A673 (cell line): ENCODE data around the gene ANO3. TPM values are rescaled to one million over a fixed set of nuclear protein-coding genes. Genes with fewer than 3 reads are reported as not detected.

Experiments
- BruUV-seq: library from RNA; stranded (reverse); fragments of 400-500 nt; replicated peaks from 2 replicates; lab custom pipeline; 2021; lab: Mats Ljungman, UMichigan
- CTCF ChIA-PET: fragments of 300-600 bp; sonication (Branson Sonifier 250); formaldehyde crosslinking; loops from one replicate; lab custom pipeline; 2022; ENCODE audit warnings: antibody characterized with exemption; lab: Charles Lee
- POLR2A ChIA-PET: fragments of 300-600 bp; sonication (Branson Sonifier 250); formaldehyde crosslinking; loops from one replicate; lab custom pipeline; 2022; ENCODE audit warnings: antibody characterized with exemption; ENCODE audit not compliant: low non-redundant PET; lab: Charles Lee
- DNase-seq: peaks from one replicate; pipeline ENCODE4 v3.0.0-alpha.2; 2015; ENCODE audit warnings: low spot score
- H3K27ac ChIP-seq: fragments of 200-600 bp; sonication (generic); 2 replicates; pipeline ENCODE4 v1.5.1; 2016; ENCODE audit warnings: mixed run types, low read depth, mild to moderate bottlenecking, mixed read lengths, antibody characterized with exemption, low read length; ENCODE audit not compliant: poor library complexity, severe bottlenecking
- H3K27me3 ChIP-seq: fragments of 200-600 bp; sonication (generic); replicated peaks from 2 replicates; pipeline ENCODE4 v1.6.1; 2017; ENCODE audit warnings: mixed run types, low read depth, mild to moderate bottlenecking, mixed read lengths, antibody characterized with exemption, low read length; ENCODE audit not compliant: insufficient read depth, poor library complexity
- H3K36me3 ChIP-seq: fragments of 200-600 bp; sonication (generic); 2 replicates; pipeline ENCODE4 v1.6.1; 2016; ENCODE audit warnings: mixed run types, mild to moderate bottlenecking, mixed read lengths, antibody characterized with exemption, low read length; ENCODE audit not compliant: insufficient read depth, poor library complexity, severe bottlenecking
- H3K4me1 ChIP-seq: fragments of 200-600 bp; sonication (generic); 2 replicates; pipeline ENCODE4 v1.6.1; 2017; ENCODE audit warnings: mixed run types, mild to moderate bottlenecking, mixed read lengths, antibody characterized with exemption, low read length; ENCODE audit not compliant: insufficient read depth, poor library complexity, severe bottlenecking
- H3K4me3 ChIP-seq: fragments of 200-600 bp; sonication (generic); 2 replicates; pipeline ENCODE4 v1.5.1; 2016; ENCODE audit warnings: low read depth, mixed run types, mild to moderate bottlenecking, mixed read lengths, low read length; ENCODE audit not compliant: poor library complexity, severe bottlenecking
- H3K9me3 ChIP-seq: fragments of 200-600 bp; sonication (generic); 2 replicates; pipeline ENCODE4 v1.6.1; 2016; ENCODE audit warnings: mixed run types, low read depth, mild to moderate bottlenecking, mixed read lengths, antibody characterized with exemption, low read length; ENCODE audit not compliant: poor library complexity, severe bottlenecking
- EZH2 ChIP-seq: fragments of 200-600 bp; sonication (generic); IDR thresholded peaks from 2 replicates; pipeline ENCODE4 v1.6.1; 2017; ENCODE audit warnings: borderline replicate concordance, low read depth, mild to moderate bottlenecking, mixed read lengths, antibody characterized with exemption, low read length; ENCODE audit not compliant: poor library complexity, severe bottlenecking
- intact Hi-C: fragments of 100-400 bp; cut with micrococcal nuclease; formaldehyde crosslinking; loops from one replicate; pipeline ENCODE4 v1.10.0; 2022; ENCODE audit not compliant: unreplicated experiment
- total RNA-seq: library from RNA; stranded (reverse); gene quantifications from 2 replicates; pipeline ENCODE4 v1.2.3, GENCODE V29; 2021
- TF ChIP-seq, protein P1 (sequence below): fragments of 300-800, 200-600 bp; sonication (generic); conservative IDR thresholded peaks from 2 replicates; pipeline ENCODE4 v1.5.1; 2017; ENCODE audit warnings: low read depth, mild to moderate bottlenecking, antibody characterized with exemption, low read length, moderate library complexity, mixed read lengths

The ANO3 gene
- total RNA-seq, 1 experiment from 2014 or later = not detected

- no peak overlapping the region for H3K27ac ChIP-seq
- POLR2A ChIA-PET = no interaction called here
- H3K9me3 ChIP-seq = no peaks in the 10 kb centered on the region
- intact Hi-C loops = loop anchor here (10.0 kb wide), 1 partner anchor 233 kb away; no protein-coding TSS in a partner anchor
- CTCF ChIA-PET = no interaction called here
- H3K36me3 ChIP-seq = no peaks in the 10 kb centered on the region
- no peak overlapping the region for H3K4me3 ChIP-seq
- no peak for DNase-seq
- no peaks in the 10 kb centered on the region for H3K4me1 ChIP-seq
- no peak for TF ChIP-seq EZH2
- TF ChIP-seq, protein P1, sequence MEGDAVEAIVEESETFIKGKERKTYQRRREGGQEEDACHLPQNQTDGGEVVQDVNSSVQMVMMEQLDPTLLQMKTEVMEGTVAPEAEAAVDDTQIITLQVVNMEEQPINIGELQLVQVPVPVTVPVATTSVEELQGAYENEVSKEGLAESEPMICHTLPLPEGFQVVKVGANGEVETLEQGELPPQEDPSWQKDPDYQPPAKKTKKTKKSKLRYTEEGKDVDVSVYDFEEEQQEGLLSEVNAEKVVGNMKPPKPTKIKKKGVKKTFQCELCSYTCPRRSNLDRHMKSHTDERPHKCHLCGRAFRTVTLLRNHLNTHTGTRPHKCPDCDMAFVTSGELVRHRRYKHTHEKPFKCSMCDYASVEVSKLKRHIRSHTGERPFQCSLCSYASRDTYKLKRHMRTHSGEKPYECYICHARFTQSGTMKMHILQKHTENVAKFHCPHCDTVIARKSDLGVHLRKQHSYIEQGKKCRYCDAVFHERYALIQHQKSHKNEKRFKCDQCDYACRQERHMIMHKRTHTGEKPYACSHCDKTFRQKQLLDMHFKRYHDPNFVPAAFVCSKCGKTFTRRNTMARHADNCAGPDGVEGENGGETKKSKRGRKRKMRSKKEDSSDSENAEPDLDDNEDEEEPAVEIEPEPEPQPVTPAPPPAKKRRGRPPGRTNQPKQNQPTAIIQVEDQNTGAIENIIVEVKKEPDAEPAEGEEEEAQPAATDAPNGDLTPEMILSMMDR = no peak
- no TSS peak for BruUV-seq
- peaks cover 13% of the 10 kb centered on the region for H3K27me3 ChIP-seq
Observed at GRCh38 chr11:26527685-26528084, 195.8 kb downstream of the ANO3 start.

DNA sequence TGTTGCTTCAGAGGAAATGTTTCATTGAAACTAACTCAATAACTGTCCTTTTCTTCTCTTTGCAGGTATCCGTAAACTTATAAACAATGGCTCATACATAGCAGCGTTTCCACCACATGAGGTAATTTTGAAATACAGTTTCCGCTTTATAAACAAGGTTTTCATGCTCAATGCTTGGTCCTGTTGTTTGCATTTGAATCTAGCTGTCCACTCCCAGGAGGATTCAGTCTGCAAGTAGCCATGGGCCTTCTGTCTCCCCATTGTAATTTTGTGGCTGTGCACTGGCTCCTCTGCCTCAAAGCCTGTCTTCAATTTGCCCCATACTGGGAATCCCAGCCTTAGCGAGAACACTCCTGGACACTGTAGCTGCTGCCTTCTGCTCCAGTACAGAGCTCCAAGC, 205.4 kb downstream of the ANO3 start:
- intact Hi-C loops = loop anchor here (1.0 kb wide), 1 partner anchor 14 kb away; no protein-coding TSS in a partner anchor
- H3K9me3 ChIP-seq = no peaks in the 10 kb centered on the region
- H3K4me1 ChIP-seq = no peaks in the 10 kb centered on the region
- ChIA-PET POLR2A (no interaction called here), CTCF (no interaction called here)
- TF ChIP-seq, protein P1 = no peak
- peaks cover 19% of the 10 kb centered on the region for H3K27me3 ChIP-seq
- peak; percentile 11 for DNase-seq
- no peak overlapping the region for H3K4me3 ChIP-seq
- no peaks in the 10 kb centered on the region for H3K36me3 ChIP-seq
- no TSS peak for BruUV-seq
- no peak overlapping the region for H3K27ac ChIP-seq

DNA sequence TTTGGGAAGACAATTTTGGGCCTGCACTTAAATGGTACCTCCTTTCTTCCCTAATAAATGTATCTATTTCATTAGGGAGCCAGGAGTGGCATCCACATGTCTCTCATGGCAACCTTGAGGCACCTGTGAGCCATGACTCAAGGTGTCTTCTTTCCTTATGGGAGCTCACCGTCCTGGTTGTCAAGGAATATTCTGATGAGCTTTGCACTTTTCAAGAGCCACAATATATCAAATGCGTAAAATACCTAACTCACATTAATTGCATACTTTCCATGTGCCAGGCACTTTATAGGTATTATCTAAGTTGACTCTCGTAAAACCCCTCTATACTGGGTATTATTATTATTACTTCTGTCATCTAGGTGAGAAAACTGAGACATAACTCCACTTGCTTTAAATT, 207.6 kb downstream of the ANO3 start:
- no TSS peak for BruUV-seq

More for the DNA sequence above, 207.6 kb downstream of the ANO3 start:
- TF ChIP-seq, protein P1 = no peak
- no peak for TF ChIP-seq EZH2
- intact Hi-C loops = no loop called here
- no peak for DNase-seq
- Histone ChIP-seq H3K27ac (no peak overlapping the region), H3K4me3 (no peak overlapping the region), H3K36me3 (no peaks in the 10 kb centered on the region), H3K27me3 (peaks cover 21% of the 10 kb centered on the region), H3K4me1 (no peaks in the 10 kb centered on the region), H3K9me3 (no peaks in the 10 kb centered on the region)
- ChIA-PET POLR2A (no interaction called here), CTCF (interaction anchor here (0.5 kb wide), 1 partner anchor 75 kb away, joined by 6 read pairs; no protein-coding TSS in a partner anchor)
